ENCODE measurements around the gene LRRC3. TPM values are rescaled to one million over a fixed set of nuclear protein-coding genes. Genes with fewer than 3 reads are reported as not detected.
"Not testable (repeated sequence)": the region's sequence is repeated elsewhere in the genome, so short reads cannot be mapped to it uniquely, and the experiment has no call there.

LRRC3 gene
- total RNA-seq, 4 donors from 2014 or later = 3.9 to 6.2 (median 4.7) TPM

DNA sequence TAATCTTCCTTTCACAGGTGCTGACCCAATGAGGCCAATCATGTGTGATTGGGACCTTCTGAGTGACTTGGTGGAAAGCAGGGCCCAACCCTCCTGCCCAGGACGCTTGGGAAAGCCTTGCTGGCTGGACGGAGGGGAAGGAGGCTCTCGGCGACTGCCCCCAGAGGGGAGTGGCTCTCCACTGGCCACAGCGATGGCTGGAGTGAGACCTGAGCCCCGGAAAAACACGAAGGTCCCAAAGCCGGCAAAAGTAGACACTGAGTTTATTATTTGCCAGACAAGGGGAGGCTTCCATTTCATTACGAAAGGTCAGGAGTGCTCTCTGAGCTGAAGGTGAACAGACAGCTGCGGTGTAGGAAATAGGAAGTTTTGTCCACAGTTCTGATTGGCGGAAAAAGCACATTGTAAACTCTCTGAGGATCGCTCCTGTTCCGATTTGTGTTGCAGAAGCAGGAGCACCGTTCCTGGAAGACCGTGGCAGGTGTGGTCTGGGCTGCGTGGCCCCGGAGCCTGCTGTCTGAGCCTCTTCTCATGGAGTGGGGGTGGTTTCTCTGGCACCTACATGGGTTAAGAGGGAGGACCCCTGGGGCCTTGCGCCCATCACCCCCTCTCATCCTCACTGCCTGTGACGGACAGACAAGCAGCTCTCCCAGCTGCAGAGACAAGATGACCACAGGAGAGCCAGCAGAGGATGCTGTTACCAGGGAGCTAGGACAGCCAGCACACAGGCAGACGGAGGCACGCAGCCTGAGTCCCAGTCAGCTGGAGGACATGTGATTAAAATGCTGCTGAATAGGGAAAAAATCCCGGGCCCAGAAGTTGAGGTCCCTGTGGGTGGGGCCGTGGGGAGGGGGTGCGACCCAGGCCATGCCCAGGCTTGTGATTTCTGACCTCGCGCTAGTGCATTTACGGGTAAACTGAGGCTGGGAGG, 43.2 kb downstream of the LRRC3 start:
- no peak for DNase-seq (ENCODE audit: low spot score in 2 of 2)
- Histone ChIP-seq H3K27me3 (peaks cover 11% of the 10 kb centered on the region), H3K9me3 (no peaks in the 10 kb centered on the region), H3K27ac (no peak overlapping the region), H3K4me3 (no peak overlapping the region), H3K4me1 (peaks cover 16% of the 10 kb centered on the region), H3K36me3 (no peaks in the 10 kb centered on the region)
- WGBS = 90% methylated on average over 26 of the region's 27 CpGs
- TF ChIP-seq POLR2A (IDR thresholded peaks at IDR 0.05) (no peak), POLR2AphosphoS5 (IDR thresholded peaks at IDR 0.05) (no peak), CTCF (IDR thresholded peaks at IDR 0.05) (no peak), EP300 (IDR thresholded peaks at IDR 0.05) (no peak)

DNA sequence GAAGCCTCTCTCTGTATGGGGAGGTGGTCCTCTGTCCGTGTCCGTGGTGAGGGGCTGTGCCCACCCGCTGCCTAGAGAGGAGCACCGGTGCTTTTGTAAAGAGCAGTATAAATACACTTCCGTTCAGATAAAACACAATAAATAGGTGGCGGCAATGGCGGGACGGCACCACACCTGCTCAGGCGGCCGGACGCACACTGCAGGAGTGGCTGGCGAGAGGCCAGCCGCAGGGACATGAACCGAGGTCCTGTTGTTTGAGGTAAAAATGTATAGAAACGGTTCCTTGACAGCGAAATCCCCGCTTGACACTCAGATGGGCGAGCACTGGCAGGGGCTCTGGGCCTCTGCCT, 43.9 kb downstream of the LRRC3 start:
- no peak for DNase-seq (ENCODE audit: low spot score in 2 of 2)
- Histone ChIP-seq H3K4me3 (no peak overlapping the region), H3K36me3 (no peaks in the 10 kb centered on the region), H3K27me3 (peaks cover 11% of the 10 kb centered on the region), H3K4me1 (peaks cover 16% of the 10 kb centered on the region), H3K27ac (no peak overlapping the region), H3K9me3 (no peaks in the 10 kb centered on the region)
- 90% methylated on average over 18 of the region's 18 CpGs for WGBS
- TF ChIP-seq POLR2AphosphoS5 (IDR thresholded peaks at IDR 0.05) (no peak), POLR2A (IDR thresholded peaks at IDR 0.05) (no peak), CTCF (IDR thresholded peaks at IDR 0.05) (no peak), EP300 (IDR thresholded peaks at IDR 0.05) (no peak)

DNA sequence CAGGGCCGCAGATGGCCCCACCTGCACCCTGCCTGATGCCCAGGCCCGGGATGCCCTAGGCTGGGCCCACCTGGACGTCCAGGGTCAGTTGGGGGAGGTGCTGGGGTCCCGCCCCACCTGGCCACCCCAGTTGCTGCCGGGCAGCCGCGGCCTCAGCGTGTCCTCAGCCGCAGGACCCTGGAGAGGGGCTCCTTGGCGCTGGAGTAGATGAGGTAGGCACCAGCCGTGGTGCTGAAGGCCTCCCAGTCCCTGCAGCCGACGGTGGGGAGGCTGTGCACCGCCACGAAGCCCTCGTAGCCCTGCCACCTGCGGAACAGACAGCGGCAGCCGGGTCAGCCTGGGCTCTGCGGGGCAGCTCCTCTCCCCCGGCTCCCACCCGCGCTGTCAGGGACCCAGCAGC, 44.3 kb downstream of the LRRC3 start:
- H3K27ac ChIP-seq = no peak overlapping the region
- H3K27me3 ChIP-seq = peaks cover 11% of the 10 kb centered on the region
- no peak for DNase-seq (ENCODE audit: low spot score in 2 of 2)
- TF ChIP-seq EP300 (IDR thresholded peaks at IDR 0.05) (no peak), POLR2A (IDR thresholded peaks at IDR 0.05) (no peak), CTCF (IDR thresholded peaks at IDR 0.05) (no peak), POLR2AphosphoS5 (IDR thresholded peaks at IDR 0.05) (no peak)
- no peaks in the 10 kb centered on the region for H3K9me3 ChIP-seq
- no peaks in the 10 kb centered on the region for H3K36me3 ChIP-seq
- WGBS = 88% methylated on average over 12 of the region's 23 CpGs
- no peak overlapping the region for H3K4me3 ChIP-seq
- H3K4me1 ChIP-seq = peaks cover 16% of the 10 kb centered on the region

DNA sequence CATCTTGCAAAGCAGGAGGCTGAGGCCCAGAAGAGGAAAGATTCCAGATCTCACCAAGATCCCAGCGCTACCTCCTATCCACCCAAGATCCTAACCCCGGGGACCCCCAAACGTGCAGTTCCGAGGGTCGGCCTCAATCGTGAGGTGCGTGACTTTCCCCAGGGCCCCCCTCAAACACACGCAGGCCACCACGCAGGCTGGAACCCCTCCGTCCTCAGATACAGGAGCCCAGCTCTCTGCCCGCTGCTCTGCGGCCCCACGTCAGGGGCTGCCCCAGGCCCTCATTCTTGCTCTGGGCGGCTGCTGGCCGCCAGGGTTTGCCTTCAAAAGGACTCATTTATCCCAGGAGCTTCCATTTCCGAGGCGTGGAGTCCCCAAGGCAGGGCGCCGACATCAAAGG, 44.8 kb downstream of the LRRC3 start:
- Histone ChIP-seq H3K27me3 (peaks cover 11% of the 10 kb centered on the region), H3K4me1 (peaks cover 16% of the 10 kb centered on the region), H3K36me3 (no peaks in the 10 kb centered on the region), H3K9me3 (no peaks in the 10 kb centered on the region), H3K4me3 (no peak overlapping the region), H3K27ac (no peak overlapping the region)
- WGBS = 85% methylated on average over 19 of the region's 19 CpGs
- no peak for DNase-seq (ENCODE audit: low spot score in 2 of 2)
- TF ChIP-seq POLR2AphosphoS5 (IDR thresholded peaks at IDR 0.05) = no peak
- TF ChIP-seq CTCF (IDR thresholded peaks at IDR 0.05) = no peak
- TF ChIP-seq EP300 (IDR thresholded peaks at IDR 0.05) = no peak
- no peak for TF ChIP-seq POLR2A (IDR thresholded peaks at IDR 0.05)

DNA sequence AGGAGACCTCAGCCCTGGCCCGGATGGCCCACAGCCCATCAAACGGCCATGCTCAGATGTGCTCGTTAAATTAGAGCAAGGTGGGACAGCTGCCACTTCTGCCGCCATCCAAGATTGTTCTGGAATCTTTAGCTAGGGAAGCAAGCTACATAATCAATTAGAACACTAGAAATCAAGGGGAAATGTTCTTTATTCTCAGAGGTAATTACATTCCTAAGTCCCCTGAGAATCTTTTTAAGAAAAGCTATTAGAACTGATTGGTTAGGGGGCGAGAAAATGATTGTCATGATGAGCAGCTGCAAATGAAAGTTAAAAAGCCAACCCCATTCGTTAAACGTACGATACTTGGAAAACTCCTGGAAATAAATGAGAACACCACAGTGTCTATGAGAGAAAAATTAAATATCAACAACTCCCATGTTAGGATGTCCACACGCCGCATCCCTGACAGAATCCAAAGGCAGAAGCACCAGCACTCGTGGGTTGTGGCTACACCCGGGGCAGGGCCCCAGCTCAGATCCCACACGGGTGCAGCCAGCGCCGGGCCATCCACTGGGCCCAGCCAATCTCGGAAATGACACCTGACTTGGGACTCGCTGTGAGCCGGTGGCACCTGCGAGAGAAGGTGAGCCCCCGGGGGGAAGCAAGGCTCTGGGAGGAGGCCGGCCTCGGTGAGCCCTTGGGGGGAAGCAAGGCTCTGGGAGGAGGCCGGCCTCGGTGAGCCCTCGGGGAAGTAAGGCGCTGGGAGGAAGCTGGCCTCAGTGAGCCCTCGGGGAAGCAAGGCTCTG, 47.1 kb downstream of the LRRC3 start:
- H3K9me3 ChIP-seq = no peaks in the 10 kb centered on the region
- H3K27ac ChIP-seq = no peak overlapping the region
- H3K4me1 ChIP-seq = peaks cover 5% of the 10 kb centered on the region
- no peak overlapping the region for H3K4me3 ChIP-seq
- TF ChIP-seq EP300 (IDR thresholded peaks at IDR 0.05) (no peak), POLR2AphosphoS5 (IDR thresholded peaks at IDR 0.05) (no peak), CTCF (IDR thresholded peaks at IDR 0.05) (no peak), POLR2A (IDR thresholded peaks at IDR 0.05) (no peak)
- no peak for DNase-seq (ENCODE audit: low spot score in 2 of 2)
- WGBS = 90% methylated on average over 25 of the region's 27 CpGs
- H3K27me3 ChIP-seq = peaks cover 22% of the 10 kb centered on the region
- H3K36me3 ChIP-seq = no peaks in the 10 kb centered on the region

DNA sequence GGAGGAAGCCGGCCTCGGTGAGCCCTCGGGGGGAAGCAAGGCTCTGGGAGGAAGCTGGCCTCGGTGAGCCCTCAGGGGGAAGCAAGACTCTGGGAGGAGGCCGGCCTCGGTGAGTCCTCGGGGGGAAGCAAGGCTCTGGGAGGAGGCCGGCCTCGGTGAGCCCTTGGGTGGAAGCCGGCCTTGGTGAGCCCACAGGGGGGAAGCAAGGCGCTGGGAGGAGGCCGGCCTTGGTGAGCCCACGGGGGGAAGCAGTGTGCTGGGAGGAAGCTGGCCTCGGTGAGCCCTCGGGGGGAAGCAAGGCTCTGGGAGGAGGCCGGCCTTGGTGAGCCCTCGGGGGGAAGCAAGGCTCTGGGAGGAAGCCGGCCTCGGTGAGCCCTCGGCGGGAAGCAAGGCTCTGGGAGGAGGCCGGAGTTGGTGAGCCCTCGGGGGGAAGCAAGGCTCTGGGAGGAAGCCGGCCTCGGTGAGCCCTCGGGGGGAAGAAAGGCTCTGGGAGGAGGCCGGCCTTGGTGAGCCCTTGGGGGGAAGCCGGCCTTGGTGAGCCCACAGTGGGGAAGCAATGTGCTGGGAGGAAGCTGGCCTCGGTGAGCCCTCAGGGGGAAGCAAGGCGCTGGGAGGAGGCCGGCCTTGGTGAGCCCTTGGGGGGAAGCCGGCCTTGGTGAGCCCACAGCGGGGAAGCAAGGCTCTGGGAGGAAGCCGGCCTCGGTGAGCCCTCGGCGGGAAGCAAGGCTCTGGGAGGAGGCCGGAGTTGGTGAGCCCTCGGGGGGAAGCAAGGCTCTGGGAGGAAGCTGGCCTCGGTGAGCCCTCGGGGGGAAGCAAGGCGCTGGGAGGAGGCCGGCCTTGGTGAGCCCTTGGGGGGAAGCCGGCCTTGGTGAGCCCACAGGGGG, 47.9 kb downstream of the LRRC3 start:
- 84% methylated on average over 41 of the region's 44 CpGs for WGBS
- peaks cover 22% of the 10 kb centered on the region for H3K27me3 ChIP-seq
- not testable (repeated sequence) for H3K4me3 ChIP-seq; H3K36me3 ChIP-seq; H3K9me3 ChIP-seq; H3K27ac ChIP-seq; DNase-seq (ENCODE audit: low spot score in 2 of 2); H3K4me1 ChIP-seq

Measured in suprapubic skin (tissue), 4 donors.